Measurements from ENCODE around the gene GAPDH. TPM values are rescaled to one million over a fixed set of nuclear protein-coding genes. Genes with fewer than 3 reads are reported as not detected.

The GAPDH gene
- total RNA-seq, 1 donor from 2014 or later: 3,866 TPM

- Histone ChIP-seq H3K27me3 (no peaks in the 10 kb centered on the region), H3K79me2 (ENCODE audit: low read depth) (peaks cover 6% of the 10 kb centered on the region), H3K4me3 (no peak overlapping the region), H2AFZ (replicated peaks) (no peak overlapping the region), H4K20me1 (ENCODE audit: low read depth) (peaks cover 8% of the 10 kb centered on the region), H3K27ac (no peak overlapping the region), H3K9me3 (ENCODE audit: low read depth) (no peaks in the 10 kb centered on the region), H3K36me3 (peaks cover 25% of the 10 kb centered on the region), H3K4me1 (no peaks in the 10 kb centered on the region), H3K4me2 (no peak overlapping the region), H3F3A (ENCODE audit: low read depth) (peaks cover 80% of the 10 kb centered on the region), H3K9ac (no peak overlapping the region)
- Mint-ChIP-seq H3K27me3 (ENCODE audit: insufficient read depth, low read depth) (no peaks in the 10 kb centered on the region), H3K36me3 (peaks cover 45% of the 10 kb centered on the region), H3K9me3 (peaks cover 1% of the 10 kb centered on the region), H3K27ac (no peak overlapping the region), H3K4me1 (peaks cover 7% of the 10 kb centered on the region), H3K4me3 (no peak overlapping the region)
- TF ChIP-seq CTCF (IDR thresholded peaks at IDR 0.05) (no peak), EZH2 (IDR thresholded peaks at IDR 0.05) (no peak), EZH2phosphoT487 (IDR thresholded peaks at IDR 0.05) (no peak)
- no peak for DNase-seq (ENCODE audit: low spot score)
These were observed 38.7 kb downstream of the GAPDH start for GRCh38 chr12:6573001-6573400.

- peaks cover 53% of the 10 kb centered on the region for H3K36me3 Mint-ChIP-seq
These were observed 40.4 kb downstream of the GAPDH start for GRCh38 chr12:6574576-6575295.

GRCh38 chr12:6575648-6576047 is 41.3 kb downstream of the GAPDH start:
- Mint-ChIP-seq H3K27me3 (ENCODE audit: insufficient read depth, low read depth) (no peaks in the 10 kb centered on the region), H3K36me3 (peaks cover 48% of the 10 kb centered on the region), H3K4me3 (no peak overlapping the region), H3K27ac (no peak overlapping the region), H3K4me1 (no peaks in the 10 kb centered on the region), H3K9me3 (no peaks in the 10 kb centered on the region)
- no peak overlapping the region for H3K4me3 ChIP-seq
- no peak for DNase-seq (ENCODE audit: low spot score)
- H3K27me3 ChIP-seq: no peaks in the 10 kb centered on the region
- TF ChIP-seq EZH2 (IDR thresholded peaks at IDR 0.05): no peak
- no peak for TF ChIP-seq EZH2phosphoT487 (IDR thresholded peaks at IDR 0.05)
- no peak for TF ChIP-seq CTCF (IDR thresholded peaks at IDR 0.05)
- H3K9ac ChIP-seq: no peak overlapping the region
- no peak overlapping the region for H3K27ac ChIP-seq
- peaks cover 62% of the 10 kb centered on the region for H3F3A ChIP-seq (ENCODE audit: low read depth)
- H3K36me3 ChIP-seq: peaks cover 34% of the 10 kb centered on the region
- peaks cover 12% of the 10 kb centered on the region for H4K20me1 ChIP-seq (ENCODE audit: low read depth)
- no peaks in the 10 kb centered on the region for H3K79me2 ChIP-seq (ENCODE audit: low read depth)
- no peak overlapping the region for H3K4me2 ChIP-seq
- H3K9me3 ChIP-seq (ENCODE audit: low read depth): no peaks in the 10 kb centered on the region
- H2AFZ ChIP-seq (replicated peaks): no peak overlapping the region
- no peaks in the 10 kb centered on the region for H3K4me1 ChIP-seq

More at GRCh38 chr12:6574576-6575295, 40.4 kb downstream of the GAPDH start:
- Histone ChIP-seq H2AFZ (replicated peaks) (no peak overlapping the region), H3K27ac (no peak overlapping the region), H3K4me3 (no peak overlapping the region), H3K9ac (no peak overlapping the region), H3K36me3 (peaks cover 34% of the 10 kb centered on the region), H3K4me1 (no peaks in the 10 kb centered on the region), H3K4me2 (no peak overlapping the region), H3K27me3 (no peaks in the 10 kb centered on the region), H3F3A (ENCODE audit: low read depth) (peaks cover 71% of the 10 kb centered on the region), H3K79me2 (ENCODE audit: low read depth) (peaks cover 4% of the 10 kb centered on the region), H4K20me1 (ENCODE audit: low read depth) (peaks cover 15% of the 10 kb centered on the region), H3K9me3 (ENCODE audit: low read depth) (no peaks in the 10 kb centered on the region)
- no peak for DNase-seq (ENCODE audit: low spot score)
- Mint-ChIP-seq H3K4me3 (no peak overlapping the region), H3K9me3 (no peaks in the 10 kb centered on the region), H3K27ac (no peak overlapping the region), H3K4me1 (no peaks in the 10 kb centered on the region), H3K27me3 (ENCODE audit: insufficient read depth, low read depth) (no peaks in the 10 kb centered on the region)
- no peak for TF ChIP-seq EZH2phosphoT487 (IDR thresholded peaks at IDR 0.05)
- no peak for TF ChIP-seq CTCF (IDR thresholded peaks at IDR 0.05)
- no peak for TF ChIP-seq EZH2 (IDR thresholded peaks at IDR 0.05)
